Measurements from ENCODE around the gene ENTREP1. TPM values are rescaled to one million over a fixed set of nuclear protein-coding genes. Genes with fewer than 3 reads are reported as not detected.
"Not testable (repeated sequence)": the region's sequence is repeated elsewhere in the genome, so short reads cannot be mapped to it uniquely, and the experiment has no call there.

ENTREP1 gene
- polyA plus RNA-seq, 1 donor: 7.3 TPM

- DNase-seq: no peak
- Histone ChIP-seq H3K9me3 (ENCODE audit: control insufficient read depth, low read depth, low read length) (no peaks in the 10 kb centered on the region), H3K27me3 (ENCODE audit: control insufficient read depth, insufficient read depth, low read length) (no peaks in the 10 kb centered on the region), H3K4me1 (ENCODE audit: control insufficient read depth, insufficient read depth, low read length) (no peaks in the 10 kb centered on the region), H3K36me3 (ENCODE audit: control insufficient read depth, insufficient read depth, low read length) (no peaks in the 10 kb centered on the region), H3K4me3 (ENCODE audit: low read length) (no peak overlapping the region), H3K27ac (ENCODE audit: low read length) (no peak overlapping the region)
- no CpG with 5 or more reads among the region's 1 CpG for WGBS (ENCODE audit: insufficient coverage, low lambda C conversion rate)
These were observed 75.5 kb downstream of the ENTREP1 start for GRCh38 chr9:69400470-69400869.

DNA sequence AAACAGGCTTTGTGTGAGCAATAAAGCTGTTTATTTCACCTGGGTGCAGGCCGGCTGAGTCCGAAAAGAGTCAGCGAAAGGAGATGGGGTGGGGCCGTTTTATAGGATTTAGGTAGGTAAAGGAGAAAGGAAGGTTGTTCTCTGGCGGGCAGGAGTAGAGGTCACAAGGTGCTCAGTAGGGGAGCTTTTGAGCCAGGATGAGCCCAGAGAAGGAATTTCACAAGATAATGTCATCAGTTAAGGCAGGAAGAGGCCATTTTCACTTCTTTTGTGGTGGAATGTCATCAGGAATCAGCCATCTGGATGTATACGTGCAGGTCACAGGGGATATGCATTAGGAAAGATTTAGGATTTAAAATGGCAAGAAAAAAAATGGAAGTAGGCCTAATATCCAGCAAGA is 84.9 kb downstream of the ENTREP1 start:
- not testable (repeated sequence) for DNase-seq; H3K4me3 ChIP-seq (ENCODE audit: low read length); H3K36me3 ChIP-seq (ENCODE audit: control insufficient read depth, insufficient read depth, low read length); H3K4me1 ChIP-seq (ENCODE audit: control insufficient read depth, insufficient read depth, low read length); H3K27ac ChIP-seq (ENCODE audit: low read length); H3K9me3 ChIP-seq (ENCODE audit: control insufficient read depth, low read depth, low read length)
- WGBS (ENCODE audit: insufficient coverage, low lambda C conversion rate): 80% methylated on average over 4 of the region's 6 CpGs
- H3K27me3 ChIP-seq (ENCODE audit: control insufficient read depth, insufficient read depth, low read length): peaks cover 10% of the 10 kb centered on the region

DNA sequence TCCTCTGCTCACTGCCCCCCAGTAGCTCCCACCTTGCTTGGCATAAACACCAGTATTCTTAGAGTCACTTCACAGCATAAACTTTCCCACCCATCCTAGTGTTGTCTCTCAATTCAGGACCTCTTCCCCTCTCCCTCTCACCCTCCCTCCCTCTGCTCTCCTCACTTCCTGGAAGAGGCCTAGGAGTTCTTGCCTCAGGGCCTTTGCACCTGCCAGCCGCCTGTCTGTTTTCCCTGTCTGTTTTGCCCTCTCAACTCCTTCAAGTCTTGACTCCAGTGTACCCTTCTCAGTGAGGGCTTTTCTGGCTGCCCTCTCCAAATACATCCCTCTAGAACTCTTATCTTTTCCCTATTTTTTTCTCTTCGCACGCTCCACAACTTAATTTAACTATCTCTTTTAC is 86.2 kb downstream of the ENTREP1 start:
- Histone ChIP-seq H3K27me3 (ENCODE audit: control insufficient read depth, insufficient read depth, low read length) (peaks cover 10% of the 10 kb centered on the region), H3K9me3 (ENCODE audit: control insufficient read depth, low read depth, low read length) (no peaks in the 10 kb centered on the region), H3K36me3 (ENCODE audit: control insufficient read depth, insufficient read depth, low read length) (no peaks in the 10 kb centered on the region), H3K4me3 (ENCODE audit: low read length) (no peak overlapping the region), H3K4me1 (ENCODE audit: control insufficient read depth, insufficient read depth, low read length) (no peaks in the 10 kb centered on the region), H3K27ac (ENCODE audit: low read length) (no peak overlapping the region)
- 100% methylated on average over 3 of the region's 3 CpGs for WGBS (ENCODE audit: insufficient coverage, low lambda C conversion rate)
- DNase-seq: no peak

GRCh38 chr9:69411931-69412740 is 87.1 kb downstream of the ENTREP1 start:
- Histone ChIP-seq H3K4me1 (ENCODE audit: control insufficient read depth, insufficient read depth, low read length) (no peaks in the 10 kb centered on the region), H3K27me3 (ENCODE audit: control insufficient read depth, insufficient read depth, low read length) (peaks cover 10% of the 10 kb centered on the region), H3K36me3 (ENCODE audit: control insufficient read depth, insufficient read depth, low read length) (no peaks in the 10 kb centered on the region), H3K27ac (ENCODE audit: low read length) (no peak overlapping the region), H3K4me3 (ENCODE audit: low read length) (no peak overlapping the region), H3K9me3 (ENCODE audit: control insufficient read depth, low read depth, low read length) (no peaks in the 10 kb centered on the region)
- DNase-seq: no peak
- 80% methylated on average over 2 of the region's 52 CpGs for WGBS (ENCODE audit: insufficient coverage, low lambda C conversion rate)

- no peaks in the 10 kb centered on the region for H3K4me1 ChIP-seq (ENCODE audit: control insufficient read depth, insufficient read depth, low read length)
- DNase-seq: peak; percentile 24 to 29
- no CpG with 5 or more reads among the region's 20 CpGs for WGBS (ENCODE audit: insufficient coverage, low lambda C conversion rate)
- no peaks in the 10 kb centered on the region for H3K9me3 ChIP-seq (ENCODE audit: control insufficient read depth, low read depth, low read length)
- peaks cover 10% of the 10 kb centered on the region for H3K27me3 ChIP-seq (ENCODE audit: control insufficient read depth, insufficient read depth, low read length)
- H3K4me3 ChIP-seq (ENCODE audit: low read length): no peak overlapping the region
- H3K36me3 ChIP-seq (ENCODE audit: control insufficient read depth, insufficient read depth, low read length): no peaks in the 10 kb centered on the region
- no peak overlapping the region for H3K27ac ChIP-seq (ENCODE audit: low read length)
These were observed 87.7 kb downstream of the ENTREP1 start for GRCh38 chr9:69412741-69413150.

DNA sequence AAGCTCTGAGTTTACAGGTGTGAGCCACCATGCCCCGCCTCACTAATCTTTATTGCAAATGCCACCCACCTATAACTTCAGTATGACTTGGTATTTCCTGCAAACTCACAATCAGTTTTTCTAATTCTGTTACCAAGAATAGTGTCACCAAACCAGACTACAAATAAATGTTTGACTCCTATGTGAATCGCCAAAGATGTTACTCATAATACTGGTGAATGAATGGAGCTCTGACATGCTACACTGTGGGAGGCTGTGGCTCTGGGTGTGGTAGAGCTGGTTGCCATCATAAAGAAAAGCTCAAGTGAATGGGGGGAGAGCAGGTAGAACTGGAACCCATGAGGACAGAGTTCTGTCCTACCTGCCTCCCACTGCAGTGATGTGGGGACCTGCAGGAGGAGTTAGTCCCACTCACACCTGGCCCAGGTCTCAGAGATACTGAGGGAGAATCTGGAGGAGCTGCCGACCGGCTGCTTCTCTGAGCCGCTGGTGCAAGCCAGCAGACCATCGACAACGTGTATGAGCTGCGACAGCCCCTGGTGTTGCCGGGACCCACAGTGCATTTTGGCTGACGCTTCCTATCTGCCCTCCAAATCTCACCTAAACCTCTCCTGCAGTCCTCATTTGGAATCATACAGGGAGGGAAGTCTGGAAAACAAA is 95.7 kb downstream of the ENTREP1 start:
- Histone ChIP-seq H3K27me3 (ENCODE audit: control insufficient read depth, insufficient read depth, low read length) (no peaks in the 10 kb centered on the region), H3K36me3 (ENCODE audit: control insufficient read depth, insufficient read depth, low read length) (no peaks in the 10 kb centered on the region), H3K27ac (ENCODE audit: low read length) (no peak overlapping the region), H3K4me3 (ENCODE audit: low read length) (no peak overlapping the region), H3K9me3 (ENCODE audit: control insufficient read depth, low read depth, low read length) (no peaks in the 10 kb centered on the region), H3K4me1 (ENCODE audit: control insufficient read depth, insufficient read depth, low read length) (no peaks in the 10 kb centered on the region)
- no peak for DNase-seq
- WGBS (ENCODE audit: insufficient coverage, low lambda C conversion rate): no CpG with 5 or more reads among the region's 10 CpGs

DNA sequence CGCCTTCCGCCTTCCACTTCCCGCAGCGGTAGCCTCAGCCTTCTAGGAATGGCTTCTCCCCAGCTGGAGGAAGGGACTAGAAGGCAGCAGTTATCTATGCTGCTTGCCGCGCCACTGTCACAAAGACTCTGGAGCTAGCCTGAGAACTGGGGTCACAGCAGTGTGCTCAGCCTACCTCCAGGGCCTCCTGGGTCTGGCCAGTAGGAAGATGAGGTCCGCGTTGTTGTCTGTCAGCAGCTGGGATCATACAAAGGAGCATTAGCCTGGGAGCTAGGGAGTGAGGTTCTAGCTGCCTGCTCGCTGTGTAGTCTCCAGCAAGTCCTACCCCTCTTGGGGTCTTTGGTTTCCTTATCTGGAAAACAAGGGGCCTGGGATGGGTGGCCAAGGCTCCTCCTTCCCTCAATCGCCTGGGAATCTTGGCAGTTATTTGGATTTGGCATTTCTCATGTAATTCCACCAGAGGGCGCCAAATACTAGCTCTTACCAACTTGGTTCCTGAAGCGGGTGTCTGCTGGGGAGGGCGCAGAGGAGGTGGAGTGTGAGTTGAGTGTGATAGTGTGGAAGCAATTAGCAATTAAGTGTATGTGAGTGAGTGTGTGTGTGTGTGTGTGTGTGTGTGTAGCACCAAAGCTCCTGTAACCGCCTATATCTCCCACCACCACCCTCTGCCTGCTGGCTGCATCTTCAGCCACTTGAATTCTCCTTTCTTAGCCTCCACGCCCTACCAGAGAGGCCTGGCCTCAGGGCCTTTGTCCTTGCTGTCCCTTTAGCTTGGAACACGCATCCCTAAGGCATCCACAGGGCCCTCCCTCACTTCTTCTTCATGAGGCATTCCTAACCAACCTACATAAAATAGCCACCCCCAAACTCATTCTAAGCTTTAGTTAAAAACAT is 97.1 kb downstream of the ENTREP1 start:
- 83% methylated on average over 1 of the region's 16 CpGs for WGBS (ENCODE audit: insufficient coverage, low lambda C conversion rate)
- H3K36me3 ChIP-seq (ENCODE audit: control insufficient read depth, insufficient read depth, low read length): no peaks in the 10 kb centered on the region
- H3K27ac ChIP-seq (ENCODE audit: low read length): no peak overlapping the region
- DNase-seq: peak; percentile 33 to 34
- H3K4me1 ChIP-seq (ENCODE audit: control insufficient read depth, insufficient read depth, low read length): no peaks in the 10 kb centered on the region
- no peaks in the 10 kb centered on the region for H3K9me3 ChIP-seq (ENCODE audit: control insufficient read depth, low read depth, low read length)
- no peak overlapping the region for H3K4me3 ChIP-seq (ENCODE audit: low read length)
- H3K27me3 ChIP-seq (ENCODE audit: control insufficient read depth, insufficient read depth, low read length): no peaks in the 10 kb centered on the region

DNA sequence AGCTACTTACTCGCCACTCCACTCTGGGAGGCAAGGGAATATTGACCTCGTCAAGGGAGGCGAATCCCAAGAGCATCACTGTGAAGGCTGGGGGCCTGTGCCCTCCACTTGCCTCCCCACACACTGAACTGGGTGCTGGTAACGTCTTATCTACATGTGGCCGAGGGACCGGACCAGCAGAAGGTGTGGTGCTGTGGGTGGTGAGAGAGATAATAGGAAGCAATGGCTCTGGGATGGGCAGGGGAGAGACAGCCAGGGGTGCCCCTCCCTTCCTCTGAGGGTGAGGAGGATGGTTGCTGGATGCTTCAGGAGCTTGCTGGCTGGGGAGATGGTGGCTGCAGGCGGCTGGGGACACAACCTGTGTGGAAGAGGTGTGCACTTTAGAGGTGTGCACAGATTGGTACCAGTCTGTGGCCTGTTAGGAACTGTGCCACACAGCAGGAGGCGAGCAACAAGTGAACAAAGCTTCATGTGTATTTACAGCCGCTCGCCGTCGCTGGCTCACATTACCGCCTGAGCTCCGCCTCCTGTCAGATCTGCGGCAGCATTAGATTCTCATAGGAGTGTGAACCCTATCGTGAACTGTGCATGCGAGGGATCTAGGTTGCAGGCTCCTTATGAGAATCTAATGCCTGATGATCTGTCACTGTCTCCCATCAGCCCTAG is 100.3 kb downstream of the ENTREP1 start:
- H3K27me3 ChIP-seq (ENCODE audit: control insufficient read depth, insufficient read depth, low read length): no peaks in the 10 kb centered on the region
- no peak for DNase-seq
- no CpG with 5 or more reads among the region's 17 CpGs for WGBS (ENCODE audit: insufficient coverage, low lambda C conversion rate)
- no peak overlapping the region for H3K27ac ChIP-seq (ENCODE audit: low read length)
- H3K36me3 ChIP-seq (ENCODE audit: control insufficient read depth, insufficient read depth, low read length): no peaks in the 10 kb centered on the region
- no peak overlapping the region for H3K4me3 ChIP-seq (ENCODE audit: low read length)
- no peaks in the 10 kb centered on the region for H3K9me3 ChIP-seq (ENCODE audit: control insufficient read depth, low read depth, low read length)
- H3K4me1 ChIP-seq (ENCODE audit: control insufficient read depth, insufficient read depth, low read length): no peaks in the 10 kb centered on the region

GRCh38 chr9:69427286-69427685 is 102.3 kb downstream of the ENTREP1 start:
- no peaks in the 10 kb centered on the region for H3K4me1 ChIP-seq (ENCODE audit: control insufficient read depth, insufficient read depth, low read length)
- no peaks in the 10 kb centered on the region for H3K36me3 ChIP-seq (ENCODE audit: control insufficient read depth, insufficient read depth, low read length)
- H3K27ac ChIP-seq (ENCODE audit: low read length): no peak overlapping the region
- H3K4me3 ChIP-seq (ENCODE audit: low read length): no peak overlapping the region
- H3K9me3 ChIP-seq (ENCODE audit: control insufficient read depth, low read depth, low read length): no peaks in the 10 kb centered on the region
- no CpG with 5 or more reads among the region's 4 CpGs for WGBS (ENCODE audit: insufficient coverage, low lambda C conversion rate)
- no peaks in the 10 kb centered on the region for H3K27me3 ChIP-seq (ENCODE audit: control insufficient read depth, insufficient read depth, low read length)
- DNase-seq: no peak
